OCI-LY7 (cell line): ENCODE measurements around the gene CFAP74. TPM values are rescaled to one million over a fixed set of nuclear protein-coding genes. Genes with fewer than 3 reads are reported as not detected.

Source experiments
- BruUV-seq: library from RNA; stranded (reverse); fragments of 400-500 nt; replicated peaks from 2 replicates; lab custom pipeline; 2021; lab: Mats Ljungman, UMichigan
- CTCF ChIA-PET: fragments of 300-600 bp; sonication (Branson Sonifier 250); formaldehyde crosslinking; loops from one replicate; lab custom pipeline; 2022; ENCODE audit warnings: antibody characterized with exemption; ENCODE audit not compliant: unreplicated experiment; lab: Charles Lee
- POLR2A ChIA-PET: fragments of 300-600 bp; sonication (Branson Sonifier 250); formaldehyde crosslinking; loops from one replicate; lab custom pipeline; 2022; ENCODE audit warnings: antibody characterized with exemption; lab: Charles Lee
- DNase-seq: peaks from one replicate; pipeline ENCODE4 v3.0.0-alpha.2; 2015; ENCODE audit warnings: low spot score
- H2AFZ ChIP-seq: fragments of 200-600 bp; sonication (generic), shearing (Covaris generic); 2 replicates; pipeline ENCODE4 v1.6.1; 2014; ENCODE audit warnings: mild to moderate bottlenecking, antibody characterized with exemption, low read length, moderate library complexity
- H3K27ac ChIP-seq: fragments of 200-600 bp; sonication (generic); 2 replicates; pipeline ENCODE4 v1.5.1; 2014; ENCODE audit warnings: mixed run types, low read depth, mild to moderate bottlenecking, moderate library complexity, low read length, inconsistent platforms; ENCODE audit not compliant: poor library complexity, severe bottlenecking
- H3K36me3 ChIP-seq: fragments of 200-600 bp; sonication (generic); 2 replicates; pipeline ENCODE4 v1.6.1; 2014; ENCODE audit warnings: mild to moderate bottlenecking, antibody characterized with exemption, low read length, moderate library complexity, mixed read lengths; ENCODE audit not compliant: insufficient read depth
- H3K4me1 ChIP-seq: fragments of 200-600 bp; sonication (generic); 2 replicates; pipeline ENCODE4 v1.5.1; 2014; ENCODE audit warnings: mild to moderate bottlenecking, low read length; ENCODE audit not compliant: insufficient read depth, poor library complexity, severe bottlenecking
- H3K4me2 ChIP-seq: fragments of 200-600 bp; sonication (generic); 2 replicates; pipeline ENCODE4 v1.6.1; 2014; ENCODE audit warnings: mild to moderate bottlenecking, low read length
- H3K4me3 ChIP-seq: fragments of 200-600 bp; sonication (generic); 2 replicates; pipeline ENCODE4 v1.5.1; 2014; ENCODE audit warnings: mild to moderate bottlenecking, low read depth, low read length; ENCODE audit not compliant: poor library complexity, severe bottlenecking
- H3K79me2 ChIP-seq: fragments of 200-600 bp; sonication (generic); 2 replicates; pipeline ENCODE4 v1.6.1; 2016; ENCODE audit warnings: low read depth, mild to moderate bottlenecking, low read length, moderate library complexity, mixed read lengths; ENCODE audit not compliant: insufficient read depth
- H3K9me2 ChIP-seq: fragments of 200-600 bp; sonication (generic); 2 replicates; pipeline ENCODE4 v1.6.1; 2016; ENCODE audit warnings: mild to moderate bottlenecking, low read length, mixed read lengths; ENCODE audit not compliant: insufficient read depth
- H3K9me3 ChIP-seq: fragments of 200-600 bp; sonication (generic); 2 replicates; pipeline ENCODE4 v1.6.1; 2014; ENCODE audit warnings: mild to moderate bottlenecking, mixed run types, low read length, mixed read lengths
- H4K20me1 ChIP-seq: fragments of 200-600 bp; sonication (generic); 2 replicates; pipeline ENCODE4 v1.6.1; 2014; ENCODE audit warnings: mild to moderate bottlenecking, antibody characterized with exemption, low read length, moderate library complexity, mixed read lengths; ENCODE audit not compliant: insufficient read depth
- EZH2phosphoT487 ChIP-seq: fragments of 200-600 bp; sonication (generic); IDR thresholded peaks from 2 replicates; pipeline ENCODE4 v1.6.1; 2018; ENCODE audit warnings: low read depth, borderline replicate concordance, mild to moderate bottlenecking, mixed run types, antibody characterized with exemption, low read length, moderate library complexity, mixed read lengths
- intact Hi-C: fragments of 100-400 bp; cut with micrococcal nuclease; formaldehyde crosslinking; loops from one replicate; pipeline ENCODE4 v1.10.0; 2022; ENCODE audit not compliant: unreplicated experiment
- total RNA-seq, 2 experiments: library from RNA; depleted of rRNA in 1 of 2; stranded (reverse); fragments of >200 nt in 1 of 2; shearing (Covaris generic) in 1 of 2; gene quantifications; 2 replicates each; pipeline ENCODE4 v1.2.3, GENCODE V29; 2014 to 2022
- TF ChIP-seq, protein P1 (sequence below): fragments of 200-600 bp; sonication (generic); conservative IDR thresholded peaks from 2 replicates; pipeline ENCODE4 v1.5.1; 2014; ENCODE audit warnings: mild to moderate bottlenecking, antibody characterized with exemption, low read length, moderate library complexity, mixed read lengths

Gene CFAP74
- total RNA-seq, 2 experiments from 2014 or later: not detected

GRCh38 chr1:2039251-2039650 is 35.7 kb upstream of the CFAP74 start:
- ChIA-PET CTCF (no interaction called here), POLR2A (no interaction called here)
- Histone ChIP-seq H3K4me3 (no peak overlapping the region), H3K27ac (no peak overlapping the region), H3K9me2 (no peaks in the 10 kb centered on the region), H2AFZ (no peak overlapping the region), H3K36me3 (no peaks in the 10 kb centered on the region), H3K4me1 (no peaks in the 10 kb centered on the region), H3K4me2 (no peak overlapping the region), H4K20me1 (no peaks in the 10 kb centered on the region), H3K9me3 (no peaks in the 10 kb centered on the region), H3K79me2 (no peaks in the 10 kb centered on the region)
- BruUV-seq: no TSS peak
- DNase-seq: no peak
- intact Hi-C loops: no loop called here
- no peak for TF ChIP-seq EZH2phosphoT487
- TF ChIP-seq, protein P1, sequence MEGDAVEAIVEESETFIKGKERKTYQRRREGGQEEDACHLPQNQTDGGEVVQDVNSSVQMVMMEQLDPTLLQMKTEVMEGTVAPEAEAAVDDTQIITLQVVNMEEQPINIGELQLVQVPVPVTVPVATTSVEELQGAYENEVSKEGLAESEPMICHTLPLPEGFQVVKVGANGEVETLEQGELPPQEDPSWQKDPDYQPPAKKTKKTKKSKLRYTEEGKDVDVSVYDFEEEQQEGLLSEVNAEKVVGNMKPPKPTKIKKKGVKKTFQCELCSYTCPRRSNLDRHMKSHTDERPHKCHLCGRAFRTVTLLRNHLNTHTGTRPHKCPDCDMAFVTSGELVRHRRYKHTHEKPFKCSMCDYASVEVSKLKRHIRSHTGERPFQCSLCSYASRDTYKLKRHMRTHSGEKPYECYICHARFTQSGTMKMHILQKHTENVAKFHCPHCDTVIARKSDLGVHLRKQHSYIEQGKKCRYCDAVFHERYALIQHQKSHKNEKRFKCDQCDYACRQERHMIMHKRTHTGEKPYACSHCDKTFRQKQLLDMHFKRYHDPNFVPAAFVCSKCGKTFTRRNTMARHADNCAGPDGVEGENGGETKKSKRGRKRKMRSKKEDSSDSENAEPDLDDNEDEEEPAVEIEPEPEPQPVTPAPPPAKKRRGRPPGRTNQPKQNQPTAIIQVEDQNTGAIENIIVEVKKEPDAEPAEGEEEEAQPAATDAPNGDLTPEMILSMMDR: no peak

- ChIA-PET CTCF (no interaction called here), POLR2A (no interaction called here)
- Histone ChIP-seq H4K20me1 (no peaks in the 10 kb centered on the region), H3K4me3 (no peak overlapping the region), H3K4me1 (no peaks in the 10 kb centered on the region), H3K36me3 (no peaks in the 10 kb centered on the region), H3K9me3 (no peaks in the 10 kb centered on the region), H3K27ac (no peak overlapping the region), H3K79me2 (no peaks in the 10 kb centered on the region), H3K9me2 (no peaks in the 10 kb centered on the region), H2AFZ (no peak overlapping the region), H3K4me2 (no peak overlapping the region)
- no peak for DNase-seq
- intact Hi-C loops: no loop called here
- no peak for TF ChIP-seq EZH2phosphoT487
- no TSS peak for BruUV-seq
These were observed 34.6 kb upstream of the CFAP74 start for GRCh38 chr1:2038229-2038628.

GRCh38 chr1:2037314-2037979 is 33.9 kb upstream of the CFAP74 start:
- no peaks in the 10 kb centered on the region for H3K4me1 ChIP-seq
- H3K27ac ChIP-seq: no peak overlapping the region
- intact Hi-C loops: no loop called here
- ChIA-PET POLR2A (no interaction called here), CTCF (no interaction called here)
- no peak overlapping the region for H2AFZ ChIP-seq
- no peaks in the 10 kb centered on the region; the same call in 1 of the 2 replicates for H4K20me1 ChIP-seq
- H3K4me2 ChIP-seq: no peak overlapping the region
- DNase-seq: no peak
- BruUV-seq: no TSS peak
- H3K9me2 ChIP-seq: no peaks in the 10 kb centered on the region
- TF ChIP-seq, protein P1: no peak
- H3K9me3 ChIP-seq: no peaks in the 10 kb centered on the region
- H3K4me3 ChIP-seq: no peak overlapping the region
- no peaks in the 10 kb centered on the region for H3K79me2 ChIP-seq
- H3K36me3 ChIP-seq: no peaks in the 10 kb centered on the region
